Measurements from ENCODE around the gene KIF22.

Gene KIF22

GRCh38 chr16:29804455-29805231, 14.1 kb downstream of the KIF22 start:
- no peak for DNase-seq

GRCh38 chr16:29805232-29806098, 14.9 kb downstream of the KIF22 start:
- DNase-seq = peak; percentile 82

- peak; percentile 78 for DNase-seq
Measured at GRCh38 chr16:29806099-29806579, 15.6 kb downstream of the KIF22 start, which contains the start of gene MAZ. Gene MAZ, plus strand, starts transcription at chr16:29806529. Its CDS starts 173 bp downstream, at chr16:29806702.

- DNase-seq = no peak
Measured at GRCh38 chr16:29806641-29807425, 16.3 kb downstream of the KIF22 start.

GRCh38 chr16:29807426-29808218, 17.1 kb downstream of the KIF22 start:
- peak; percentile 40 for DNase-seq

GRCh38 chr16:29808219-29808900, 17.8 kb downstream of the KIF22 start:
- DNase-seq = no peak

GRCh38 chr16:29809031-29809747, 18.6 kb downstream of the KIF22 start:
- no peak for DNase-seq

- DNase-seq = no peak
Measured at GRCh38 chr16:29809850-29810698, 19.5 kb downstream of the KIF22 start.

GRCh38 chr16:29810699-29811169, 20.2 kb downstream of the KIF22 start:
- DNase-seq = no peak

GRCh38 chr16:29811170-29811895, 20.8 kb downstream of the KIF22 start:
- peak; percentile 50 for DNase-seq

- peak; percentile 14 for DNase-seq
Measured at GRCh38 chr16:29811896-29812665, 21.5 kb downstream of the KIF22 start, which contains the start of gene PRRT2. Gene PRRT2, plus strand, starts transcription at chr16:29812193. Its CDS starts 862 bp downstream, at chr16:29813055.

- DNase-seq = no peak
Measured at GRCh38 chr16:29812754-29813643, 22.4 kb downstream of the KIF22 start.

GRCh38 chr16:29813644-29814562, 23.4 kb downstream of the KIF22 start:
- no peak for DNase-seq

GRCh38 chr16:29814592-29814991, 24.0 kb downstream of the KIF22 start:
- no peak for DNase-seq

GRCh38 chr16:29815032-29815721, 24.6 kb downstream of the KIF22 start:
- no peak for DNase-seq
